GM21367 (cell line): ENCODE data around the gene VENTX.

Experiments
- ATAC-seq: cut with Tn5 transposase; IDR thresholded peaks from one replicate; pipeline ENCODE4 v1.9.1; 2021; ENCODE audit not compliant: unreplicated experiment

VENTX gene

GRCh38 chr10:133270773-133271297 is 33.2 kb downstream of the VENTX start:
- ATAC-seq: no peak

GRCh38 chr10:133271521-133272300 is 34.1 kb downstream of the VENTX start:
- ATAC-seq: no peak

- ATAC-seq: no peak
Measured at GRCh38 chr10:133272301-133272963, 34.8 kb downstream of the VENTX start.

- ATAC-seq: no peak
Measured at GRCh38 chr10:133272964-133273420, 35.3 kb downstream of the VENTX start.

- no peak for ATAC-seq
Measured at GRCh38 chr10:133273534-133274143, 36.0 kb downstream of the VENTX start.

- peak; percentile 41 for ATAC-seq
Measured at GRCh38 chr10:133274751-133275683, 37.4 kb downstream of the VENTX start.

GRCh38 chr10:133275684-133276092 is 38.0 kb downstream of the VENTX start:
- peak; percentile 42 for ATAC-seq

GRCh38 chr10:133276100-133276434 is 38.4 kb downstream of the VENTX start:
- no peak for ATAC-seq

GRCh38 chr10:133276435-133277201 is 39.0 kb downstream of the VENTX start, which contains the start of gene ADAM8:
Gene ADAM8, minus strand, starts transcription at chr10:133276868. Its CDS starts 51 bp downstream, at chr10:133276817.
- ATAC-seq: peak; percentile 41

GRCh38 chr10:133277277-133277992 is 39.8 kb downstream of the VENTX start:
- no peak for ATAC-seq

GRCh38 chr10:133277993-133278576 is 40.4 kb downstream of the VENTX start:
- ATAC-seq: no peak

- ATAC-seq: peak; percentile 35
Measured at GRCh38 chr10:133278577-133279265, 41.1 kb downstream of the VENTX start.

GRCh38 chr10:133279326-133280226 is 41.9 kb downstream of the VENTX start:
- no peak for ATAC-seq

- ATAC-seq: no peak
Measured at GRCh38 chr10:133280391-133281059, 42.9 kb downstream of the VENTX start.

GRCh38 chr10:133281084-133281483 is 43.4 kb downstream of the VENTX start:
- ATAC-seq: no peak

GRCh38 chr10:133281628-133282372 is 44.1 kb downstream of the VENTX start:
- no peak for ATAC-seq
